Tibial nerve (tissue), 4 donors: ENCODE results near the gene ENTR1. TPM values are rescaled to one million over a fixed set of nuclear protein-coding genes. Genes with fewer than 3 reads are reported as not detected.

Experiments used
- DNase-seq, 2 donors: peaks; one replicate each; pipeline ENCODE4 v3.0.0-alpha.2; 2019; ENCODE audit warnings: low spot score in 2 of 2
- H3K27ac ChIP-seq, 4 donors: fragments of 200-600 bp; sonication (generic) in 3 of 4; one replicate each; pipeline ENCODE4 v1.5.1; 2017 to 2019; ENCODE audit warnings: mild to moderate bottlenecking in 1 of 4
- H3K27me3 ChIP-seq, 2 donors: fragments of 200-600 bp; sonication (generic) in 1 of 2; one replicate each; pipeline versions ENCODE4 v1.5.1 to v1.6.0; 2017 to 2019
- H3K36me3 ChIP-seq, 3 donors: fragments of 200-600 bp; sonication (generic); one replicate each; pipeline ENCODE4 v1.5.1; 2018 to 2019
- H3K4me1 ChIP-seq, 4 donors: fragments of 200-600 bp; sonication (generic) in 3 of 4; one replicate each; pipeline ENCODE4 v1.5.1; 2017 to 2019
- H3K4me3 ChIP-seq, 4 donors: fragments of 200-600 bp; sonication (generic) in 3 of 4; one replicate each; pipeline ENCODE4 v1.5.1; 2017 to 2019; ENCODE audit warnings: mild to moderate bottlenecking in 1 of 4, moderate library complexity in 1 of 4
- H3K9me3 ChIP-seq, 4 donors: fragments of 200-600 bp; sonication (generic) in 3 of 4; one replicate each; pipeline ENCODE4 v1.5.1; 2017 to 2019
- CTCF ChIP-seq, 5 experiments: fragments of 200-600 bp in 3 of 5; fragments of 450-650 bp in 2 of 5; sonication (generic) in 3 of 5; IDR thresholded peaks; one replicate each; pipeline ENCODE4 v1.5.1; 2016 to 2019; ENCODE audit warnings: antibody characterized with exemption in 5 of 5, mild to moderate bottlenecking in 3 of 5, moderate library complexity in 2 of 5
- EP300 ChIP-seq, 2 donors: sonication (generic); formaldehyde crosslinking; IDR thresholded peaks; one replicate each; pipeline ENCODE4 v1.6.1; 2017; ENCODE audit warnings: antibody characterized with exemption in 2 of 2, mild to moderate bottlenecking in 1 of 2
- POLR2A ChIP-seq, 2 donors: fragments of 450-650 bp; IDR thresholded peaks; one replicate each; pipeline ENCODE4 v1.6.1; 2017; ENCODE audit warnings: antibody characterized with exemption in 2 of 2, mild to moderate bottlenecking in 2 of 2, moderate library complexity in 2 of 2
- WGBS, 2 donors: methylation state at CpG; one replicate each; pipeline ENCODE4 v1.1.5; 2018; 5-methylcytosine and 5-hydroxymethylcytosine counted together
- total RNA-seq, 4 donors: library from RNA; depleted of rRNA; stranded (reverse); fragments of >200 nt; gene quantifications; one replicate each; pipeline ENCODE4 v1.1.0, GENCODE V29; 2016

Gene ENTR1
- total RNA-seq, 4 donors from 2014 or later = 52.6 to 101 (median 70.9) TPM

DNA sequence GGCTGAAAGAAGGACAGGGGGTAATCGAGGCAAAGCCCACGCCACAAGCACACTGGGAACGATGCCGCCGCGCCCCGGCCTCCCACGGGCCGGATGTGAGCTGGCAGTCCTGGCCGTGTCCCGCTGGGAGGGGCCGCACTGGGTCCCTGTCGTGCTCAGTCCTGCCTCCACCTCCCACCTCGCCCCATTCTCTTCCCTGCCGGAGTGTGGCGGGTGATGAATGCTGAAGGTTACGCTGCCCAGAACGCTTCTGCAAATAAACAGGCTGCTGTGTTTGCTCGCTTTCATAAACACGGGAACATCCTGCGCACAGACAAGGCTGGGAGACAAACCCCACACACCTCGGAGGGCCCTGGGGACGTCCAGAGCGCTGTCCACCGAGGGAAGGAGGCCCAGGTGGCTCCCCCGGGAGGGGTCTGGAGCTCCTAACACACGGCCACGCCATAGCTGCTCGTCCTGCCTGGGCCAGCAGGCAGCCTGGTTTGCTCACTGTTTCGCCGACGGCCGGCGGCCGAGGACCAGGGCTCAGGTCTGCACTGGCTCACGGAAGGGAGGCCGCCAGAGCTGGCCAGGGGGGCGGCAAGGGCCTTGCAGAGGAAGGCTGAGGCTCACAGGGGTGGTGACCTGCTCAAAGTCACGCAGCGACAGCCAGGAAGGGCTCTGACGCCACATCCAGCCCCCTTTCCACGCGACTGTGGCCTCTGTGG is 49.2 kb downstream of the ENTR1 start:
- TF ChIP-seq EP300 (IDR thresholded peaks at IDR 0.05) (peak; percentile 20 to 75), CTCF (IDR thresholded peaks at IDR 0.05) (no peak)
- Histone ChIP-seq H3K36me3 (peaks cover 0 to 30% (median 0%) of the 10 kb centered on the region in 3 donors), H3K27ac (peak overlapping the region; percentile 67 to 98 (median 84)), H3K4me1 (peaks cover 0 to 74% (median 25%) of the 10 kb centered on the region in 4 donors), H3K27me3 (no peaks in the 10 kb centered on the region), H3K4me3 (no peak overlapping the region), H3K9me3 (no peaks in the 10 kb centered on the region)
- WGBS, 2 donors = 51 to 59% methylated on average over 24 to 41 of the region's 43 CpGs
- no peak for DNase-seq

DNA sequence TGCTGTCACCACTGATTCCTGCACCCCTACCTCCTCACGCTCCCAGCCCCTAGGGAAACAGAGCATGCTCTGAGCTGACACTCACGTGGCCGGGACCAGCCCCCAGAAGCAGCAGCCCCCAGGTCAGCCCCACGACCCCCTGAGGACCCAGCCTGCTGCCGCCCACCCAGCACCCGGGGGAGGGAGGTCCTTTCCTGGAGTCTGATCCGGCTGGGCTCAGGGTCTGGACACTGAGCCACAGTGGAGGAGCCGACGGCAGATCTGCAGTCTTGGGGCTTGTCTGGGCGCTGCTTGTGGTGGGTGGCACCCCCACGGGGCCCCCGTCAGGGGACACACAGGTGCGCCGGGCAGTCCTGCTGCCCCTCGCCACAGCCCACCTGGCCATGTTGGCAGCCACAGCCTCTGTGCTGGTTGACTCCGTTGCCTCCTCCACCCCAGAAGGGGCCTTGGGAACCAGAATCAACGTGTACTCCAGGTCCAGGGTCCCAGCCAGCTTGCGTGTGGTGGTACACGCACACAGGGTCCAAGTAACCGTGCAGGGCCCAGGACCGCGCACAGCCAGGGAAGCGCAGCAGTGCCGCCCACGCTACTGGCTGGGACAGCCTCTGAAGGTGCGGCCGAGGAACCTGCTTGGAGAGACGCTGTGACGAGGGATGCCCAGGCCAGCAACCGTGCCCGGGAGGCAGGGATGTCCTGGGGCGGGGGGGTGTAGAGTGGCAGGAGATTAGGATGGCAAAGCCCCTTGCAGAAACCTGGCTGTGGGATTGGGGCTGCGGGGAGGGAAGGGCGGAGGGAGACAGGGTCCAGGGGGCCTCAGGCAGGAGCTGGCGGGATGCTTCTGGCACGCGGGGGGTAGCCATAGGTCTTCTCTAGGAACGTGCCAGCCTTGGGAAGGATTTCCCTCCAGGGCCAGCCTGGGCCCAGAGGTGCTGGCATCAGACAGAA is 50.4 kb downstream of the ENTR1 start:
- no peak for TF ChIP-seq POLR2A (IDR thresholded peaks at IDR 0.05)
- TF ChIP-seq EP300 (IDR thresholded peaks at IDR 0.05) = no peak
- no peak for TF ChIP-seq CTCF (IDR thresholded peaks at IDR 0.05)
- Histone ChIP-seq H3K4me1 (peaks cover 0 to 75% (median 34%) of the 10 kb centered on the region in 4 donors), H3K9me3 (no peaks in the 10 kb centered on the region), H3K36me3 (peaks cover 0 to 30% (median 0%) of the 10 kb centered on the region in 3 donors), H3K4me3 (no peak overlapping the region), H3K27me3 (no peaks in the 10 kb centered on the region), H3K27ac (peak overlapping the region; percentile 67 to 98 (median 84))
- DNase-seq = no peak
- WGBS, 2 donors = 76 to 83% methylated on average over 24 of the region's 38 CpGs

- WGBS, 2 donors = 30% methylated on average over 2 of the region's 2 CpGs; no CpG with 5 or more reads in 1 of the 2 donors
- peaks cover 0 to 30% (median 0%) of the 10 kb centered on the region in 3 donors for H3K36me3 ChIP-seq
- H3K4me3 ChIP-seq = no peak overlapping the region
- peaks cover 0 to 76% (median 36%) of the 10 kb centered on the region in 4 donors for H3K4me1 ChIP-seq
- no peaks in the 10 kb centered on the region for H3K27me3 ChIP-seq
- H3K9me3 ChIP-seq = no peaks in the 10 kb centered on the region
- H3K27ac ChIP-seq = peak overlapping the region in 2 of 4 donors; percentile 90 to 98
- no peak for TF ChIP-seq POLR2A (IDR thresholded peaks at IDR 0.05)
- TF ChIP-seq EP300 (IDR thresholded peaks at IDR 0.05) = no peak
- no peak for TF ChIP-seq CTCF (IDR thresholded peaks at IDR 0.05)
- no peak for DNase-seq
These were observed 51.5 kb downstream of the ENTR1 start for GRCh38 chr9:136358888-136359287.

DNA sequence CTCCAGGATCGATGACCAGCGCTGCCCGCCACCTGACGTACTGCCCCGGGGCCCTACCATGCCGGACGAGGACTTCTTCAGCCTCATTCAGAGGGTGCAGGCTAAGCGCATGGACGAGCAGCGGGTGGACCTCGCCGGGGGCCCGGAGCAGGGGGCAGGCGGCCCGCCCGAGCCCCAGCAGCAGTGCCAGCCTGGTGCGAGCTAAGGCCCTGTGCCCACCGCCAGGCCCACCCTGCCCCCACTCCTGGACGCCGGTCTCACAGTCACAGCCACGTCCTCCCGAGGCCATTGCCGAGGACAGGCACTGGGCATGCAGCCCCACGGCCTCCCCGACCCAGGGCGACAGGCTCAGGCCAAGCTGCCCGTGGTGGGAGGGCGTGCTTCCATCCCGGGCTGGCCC is 52.4 kb downstream of the ENTR1 start:
- 76 to 81% methylated on average over 13 to 23 of the region's 29 CpGs for WGBS, 2 donors
- H3K4me3 ChIP-seq = no peak overlapping the region

More for the DNA sequence above, 52.4 kb downstream of the ENTR1 start:
- peak overlapping the region in 2 of 4 donors; percentile 90 to 98 for H3K27ac ChIP-seq
- no peak for TF ChIP-seq CTCF (IDR thresholded peaks at IDR 0.05)
- TF ChIP-seq POLR2A (IDR thresholded peaks at IDR 0.05) = no peak
- TF ChIP-seq EP300 (IDR thresholded peaks at IDR 0.05) = no peak
- DNase-seq = no peak
- H3K4me1 ChIP-seq = peaks cover 0 to 82% (median 35%) of the 10 kb centered on the region in 4 donors
- H3K27me3 ChIP-seq = no peaks in the 10 kb centered on the region
- H3K9me3 ChIP-seq = no peaks in the 10 kb centered on the region
- H3K36me3 ChIP-seq = peaks cover 0 to 30% (median 0%) of the 10 kb centered on the region in 3 donors
